CD14-positive monocyte (primary cell): ENCODE results near the gene COL15A1. TPM values are rescaled to one million over a fixed set of nuclear protein-coding genes. Genes with fewer than 3 reads are reported as not detected.

ENCODE experiments used
- DNase-seq, 3 donors: peaks; one replicate each; pipeline ENCODE4 v3.0.0-alpha.2; 2011 to 2022
- H2AFZ ChIP-seq: 2 replicates; pipeline ENCODE4 v1.6.0; 2012; ENCODE audit warnings: mild to moderate bottlenecking, low read depth, low read length, inconsistent platforms; ENCODE audit not compliant: insufficient read depth, poor library complexity, severe bottlenecking
- H3K27ac ChIP-seq, 2 donors: 1 replicate in 1 of 2; 2 replicates in 1 of 2; pipeline ENCODE4 v1.5.1; 2012 to 2013; ENCODE audit warnings: low read length in 2 of 2, control low read depth in 1 of 2, inconsistent platforms in 1 of 2, low read depth in 1 of 2, mild to moderate bottlenecking in 1 of 2
- H3K27me3 ChIP-seq, 2 donors: one replicate each; pipeline versions ENCODE4 v1.6.0 to v1.6.1; 2011 to 2013; ENCODE audit warnings: low read length in 2 of 2; ENCODE audit not compliant: control insufficient read depth in 2 of 2, insufficient read depth in 2 of 2
- H3K36me3 ChIP-seq, 2 donors: replicated peaks in 1 of 2; 1 replicate in 1 of 2; 2 replicates in 1 of 2; pipeline versions ENCODE4 v1.5.1 to v1.6.1; 2012 to 2013; ENCODE audit warnings: low read length in 2 of 2, control low read depth in 1 of 2, inconsistent platforms in 1 of 2, mild to moderate bottlenecking in 1 of 2; ENCODE audit not compliant: insufficient read depth in 2 of 2, control insufficient read depth in 1 of 2
- H3K4me1 ChIP-seq, 2 donors: 1 replicate in 1 of 2; 2 replicates in 1 of 2; pipeline versions ENCODE4 v1.5.1 to v1.6.1; 2012 to 2013; ENCODE audit warnings: low read length in 2 of 2, control low read depth in 1 of 2, inconsistent platforms in 1 of 2, mild to moderate bottlenecking in 1 of 2, moderate library complexity in 1 of 2; ENCODE audit not compliant: insufficient read depth in 2 of 2, control insufficient read depth in 1 of 2
- H3K4me2 ChIP-seq: replicated peaks from 2 replicates; pipeline ENCODE3; 2012; ENCODE audit warnings: low read length, moderate library complexity, mild to moderate bottlenecking; ENCODE audit not compliant: poor library complexity, severe bottlenecking; ENCODE audit errors: extremely low read depth
- H3K4me3 ChIP-seq, 3 experiments: fragments of 200-600 bp in 1 of 3; sonication (generic) in 1 of 3; replicated peaks in 1 of 3; 1 replicate in 2 of 3; 2 replicates in 1 of 3; pipeline ENCODE4 v1.5.1; 2011 to 2013; ENCODE audit warnings: low read length in 3 of 3, mild to moderate bottlenecking in 3 of 3, control low read depth in 2 of 3, low read depth in 2 of 3, inconsistent platforms in 1 of 3, moderate library complexity in 1 of 3
- H3K79me2 ChIP-seq: 2 replicates; pipeline ENCODE4 v1.6.0; 2012; ENCODE audit warnings: mild to moderate bottlenecking, control low read depth, inconsistent platforms, low read length, moderate library complexity; ENCODE audit not compliant: insufficient read depth
- H3K9ac ChIP-seq: 2 replicates; pipeline ENCODE4 v1.6.0; 2017; ENCODE audit warnings: low read length, mild to moderate bottlenecking; ENCODE audit not compliant: insufficient read depth, poor library complexity, severe bottlenecking
- H3K9me3 ChIP-seq, 2 donors: replicated peaks in 1 of 2; 1 replicate in 1 of 2; 2 replicates in 1 of 2; pipeline versions ENCODE4 v1.5.1 to v1.6.1; 2012 to 2013; ENCODE audit warnings: low read length in 2 of 2, control low read depth in 1 of 2; ENCODE audit not compliant: control insufficient read depth in 1 of 2, insufficient read depth in 1 of 2
- H4K20me1 ChIP-seq: 2 replicates; pipeline ENCODE4 v1.6.0; 2012; ENCODE audit warnings: mild to moderate bottlenecking, low read length, control low read depth, moderate library complexity; ENCODE audit not compliant: insufficient read depth
- H3K27ac Mint-ChIP-seq, 7 donors: one replicate each; pipeline ENCODE4 v1.8.0; 2020; ENCODE audit warnings: mild to moderate bottlenecking in 7 of 7, mixed read lengths in 7 of 7, moderate library complexity in 6 of 7, inconsistent platforms in 2 of 7
- H3K27me3 Mint-ChIP-seq, 3 donors: one replicate each; pipeline ENCODE4 v1.8.0; 2021 to 2022; ENCODE audit warnings: low read depth in 3 of 3, mild to moderate bottlenecking in 3 of 3, mixed read lengths in 3 of 3, moderate library complexity in 3 of 3, inconsistent platforms in 1 of 3
- H3K36me3 Mint-ChIP-seq, 2 donors: one replicate each; pipeline ENCODE4 v1.8.0; 2020; ENCODE audit warnings: mixed read lengths in 2 of 2, inconsistent platforms in 1 of 2, mild to moderate bottlenecking in 1 of 2
- H3K4me1 Mint-ChIP-seq: one replicate; pipeline ENCODE4 v1.8.0; 2020; ENCODE audit warnings: mild to moderate bottlenecking, mixed read lengths
- H3K4me3 Mint-ChIP-seq, 2 donors: one replicate each; pipeline ENCODE4 v1.8.0; 2020; ENCODE audit warnings: mild to moderate bottlenecking in 2 of 2, mixed read lengths in 2 of 2, moderate library complexity in 1 of 2
- H3K9me3 Mint-ChIP-seq, 7 donors: one replicate each; pipeline ENCODE4 v1.8.0; 2020 to 2022; ENCODE audit warnings: mixed read lengths in 7 of 7, mild to moderate bottlenecking in 6 of 7, moderate library complexity in 6 of 7, inconsistent platforms in 2 of 7
- CTCF ChIP-seq: fragments of 200-600 bp; IDR thresholded peaks from one replicate; pipeline ENCODE4 v1.8.0; 2022; ENCODE audit warnings: antibody characterized with exemption, mild to moderate bottlenecking
- WGBS: methylation state at CpG from one replicate; pipeline ENCODE4 v1.1.5; 2013; ENCODE audit warnings: missing lambda C conversion rate; ENCODE audit not compliant: insufficient coverage; 5-methylcytosine and 5-hydroxymethylcytosine counted together
- intact Hi-C, 2 donors: fragments of 100-400 bp; cut with micrococcal nuclease; formaldehyde crosslinking; loops; one replicate each; pipeline versions ENCODE4 v1.15.0 to v1.15.1; 2023
- polyA plus RNA-seq, 3 donors: library from polyadenylated mRNA; depleted of rRNA in 1 of 3; unstranded in 2 of 3; stranded (reverse) in 1 of 3; fragments of 300-500 nt in 2 of 3; fragments of >200 nt in 1 of 3; fragmentation: Illumina TruSeq in 2 of 3; gene quantifications; 1 replicate in 2 of 3; 2 replicates in 1 of 3; pipeline ENCODE4 v1.2.3, GENCODE V29; 2012 to 2021

COL15A1 gene
- polyA plus RNA-seq, 3 donors = 0.03 to 0.14 (median 0.11) TPM

GRCh38 chr9:98990181-98990870 lies 46.6 kb downstream of the COL15A1 start:
- no peak for TF ChIP-seq CTCF
- Mint-ChIP-seq H3K4me3 (no peak overlapping the region), H3K9me3 (peaks cover 0 to 7% (median 4%) of the 10 kb centered on the region in 7 donors), H3K4me1 (peaks cover 20% of the 10 kb centered on the region), H3K27ac (no peak overlapping the region), H3K36me3 (no peaks in the 10 kb centered on the region), H3K27me3 (peaks cover 12 to 19% (median 19%) of the 10 kb centered on the region in 3 donors)
- no peak for DNase-seq
- H3K36me3 ChIP-seq = no peaks in the 10 kb centered on the region
- H3K4me2 ChIP-seq = no peak overlapping the region
- H3K27ac ChIP-seq = no peak overlapping the region
- H4K20me1 ChIP-seq = no peaks in the 10 kb centered on the region
- H3K9ac ChIP-seq = no peak overlapping the region
- no peaks in the 10 kb centered on the region for H3K27me3 ChIP-seq
- H2AFZ ChIP-seq = no peak overlapping the region
- H3K4me3 ChIP-seq = no peak overlapping the region
- intact Hi-C loops = loop anchor here in 1 of 2 donors (10.0 kb wide), 1 partner anchor 114 kb away; the partner anchor contains the start of gene TGFBR1
- peaks cover 13 to 17% of the 10 kb centered on the region in 2 donors for H3K4me1 ChIP-seq
- H3K79me2 ChIP-seq = no peaks in the 10 kb centered on the region
- 83% methylated on average over 8 of the region's 8 CpGs for WGBS
- no peaks in the 10 kb centered on the region for H3K9me3 ChIP-seq

- Histone ChIP-seq H4K20me1 (no peaks in the 10 kb centered on the region), H3K9ac (no peak overlapping the region), H3K4me3 (no peak overlapping the region), H3K27me3 (peaks cover 0 to 3% of the 10 kb centered on the region in 2 donors), H3K27ac (no peak overlapping the region), H3K36me3 (no peaks in the 10 kb centered on the region), H3K4me2 (no peak overlapping the region), H3K4me1 (peaks cover 13 to 17% of the 10 kb centered on the region in 2 donors), H2AFZ (no peak overlapping the region), H3K9me3 (no peaks in the 10 kb centered on the region), H3K79me2 (no peaks in the 10 kb centered on the region)
- 96% methylated on average over 32 of the region's 33 CpGs for WGBS
- TF ChIP-seq CTCF = no peak
- intact Hi-C loops = loop anchor here in 1 of 2 donors (10.0 kb wide), 1 partner anchor 113 kb away; the partner anchor contains the start of gene TGFBR1
- H3K27me3 Mint-ChIP-seq = peaks cover 17 to 38% (median 27%) of the 10 kb centered on the region in 3 donors
- H3K27ac Mint-ChIP-seq = no peak overlapping the region
- no peak for DNase-seq
- H3K9me3 Mint-ChIP-seq = peaks cover 0 to 13% (median 8%) of the 10 kb centered on the region in 7 donors
- H3K4me1 Mint-ChIP-seq = peaks cover 20% of the 10 kb centered on the region
- H3K4me3 Mint-ChIP-seq = no peak overlapping the region
- no peaks in the 10 kb centered on the region for H3K36me3 Mint-ChIP-seq
These were observed 48.6 kb downstream of the COL15A1 start for GRCh38 chr9:98992107-98992884.
